ENCODE data around the gene SLC25A48. TPM values are rescaled to one million over a fixed set of nuclear protein-coding genes. Genes with fewer than 3 reads are reported as not detected.

SLC25A48 gene
- total and polyA plus RNA-seq, 3 donors from 2014 or later: 0.71 to 1.8 (median 1.4) TPM

DNA sequence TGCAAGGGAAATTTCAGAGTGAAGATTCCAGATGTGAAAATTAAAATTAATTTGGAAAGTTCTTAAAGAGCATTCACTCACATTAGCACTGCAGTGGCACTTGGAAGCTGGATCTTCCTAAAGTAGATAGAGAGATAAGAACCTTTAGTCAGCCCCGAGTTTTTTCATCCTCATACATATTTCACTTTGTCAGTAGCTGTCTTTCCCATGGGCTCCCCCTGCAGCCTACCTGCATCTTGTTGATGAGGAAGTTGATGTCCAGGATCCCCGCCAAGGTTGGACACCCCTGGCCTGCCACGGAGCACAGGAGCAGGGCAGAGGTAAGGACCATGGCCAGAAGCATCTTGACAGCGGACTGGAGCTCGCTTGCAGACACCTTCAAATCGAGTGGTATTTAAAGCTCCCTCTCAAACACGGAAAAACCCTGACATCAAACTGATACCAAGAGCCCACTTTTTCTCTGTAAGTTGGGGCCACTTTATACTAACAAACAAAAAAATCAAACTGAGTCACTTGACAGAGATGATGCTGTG is 61.1 kb downstream of the SLC25A48 start, which contains the start of gene IL9:
Gene IL9 (minus strand): TSS at position 368 of the 533 bp plus-strand sequence. CDS start 25 bp downstream, at position 343.
- 55 to 56% methylated on average over 7 of the region's 7 CpGs for WGBS, 2 donors
- no peak for DNase-seq
- no peaks in the 10 kb centered on the region for H3K36me3 ChIP-seq (ENCODE audit: low read depth, missing control alignments)
- intact Hi-C loops (cut with DNase I; ENCODE audit: low total_unique reads): no loop called here
- H3K9me3 ChIP-seq: no peaks in the 10 kb centered on the region
- H3K4me1 ChIP-seq: peaks cover 6% of the 10 kb centered on the region
- H3K27ac ChIP-seq: no peak within 1 kb of the TSS
- TF ChIP-seq, protein P1, sequence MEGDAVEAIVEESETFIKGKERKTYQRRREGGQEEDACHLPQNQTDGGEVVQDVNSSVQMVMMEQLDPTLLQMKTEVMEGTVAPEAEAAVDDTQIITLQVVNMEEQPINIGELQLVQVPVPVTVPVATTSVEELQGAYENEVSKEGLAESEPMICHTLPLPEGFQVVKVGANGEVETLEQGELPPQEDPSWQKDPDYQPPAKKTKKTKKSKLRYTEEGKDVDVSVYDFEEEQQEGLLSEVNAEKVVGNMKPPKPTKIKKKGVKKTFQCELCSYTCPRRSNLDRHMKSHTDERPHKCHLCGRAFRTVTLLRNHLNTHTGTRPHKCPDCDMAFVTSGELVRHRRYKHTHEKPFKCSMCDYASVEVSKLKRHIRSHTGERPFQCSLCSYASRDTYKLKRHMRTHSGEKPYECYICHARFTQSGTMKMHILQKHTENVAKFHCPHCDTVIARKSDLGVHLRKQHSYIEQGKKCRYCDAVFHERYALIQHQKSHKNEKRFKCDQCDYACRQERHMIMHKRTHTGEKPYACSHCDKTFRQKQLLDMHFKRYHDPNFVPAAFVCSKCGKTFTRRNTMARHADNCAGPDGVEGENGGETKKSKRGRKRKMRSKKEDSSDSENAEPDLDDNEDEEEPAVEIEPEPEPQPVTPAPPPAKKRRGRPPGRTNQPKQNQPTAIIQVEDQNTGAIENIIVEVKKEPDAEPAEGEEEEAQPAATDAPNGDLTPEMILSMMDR (IDR thresholded peaks at IDR 0.05): no peak
- TF ChIP-seq POLR2A (IDR thresholded peaks at IDR 0.05): no peak
- no peak within 1 kb of the TSS for H3K4me3 ChIP-seq
- H3K27me3 ChIP-seq: no peaks in the 10 kb centered on the region

DNA sequence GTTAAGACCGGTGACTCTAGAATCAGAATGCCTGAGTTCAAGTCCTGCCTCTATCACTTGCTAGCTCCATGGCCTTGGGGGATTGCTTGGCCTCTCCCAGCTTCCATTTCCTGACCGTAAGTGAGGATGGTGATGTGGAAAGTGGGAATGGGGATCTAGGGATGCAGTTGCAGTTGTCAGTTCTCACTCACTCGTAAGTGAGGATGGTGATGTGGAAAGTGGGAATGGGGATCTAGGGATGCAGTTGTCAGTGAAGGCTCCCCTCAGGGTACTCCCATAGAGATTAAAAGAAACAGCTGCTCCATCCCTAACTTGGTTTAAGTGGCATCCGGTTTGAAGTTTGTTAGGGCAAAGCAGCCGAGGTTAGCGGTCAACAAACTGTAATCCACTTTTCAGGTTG is 64.2 kb downstream of the SLC25A48 start:
- Histone ChIP-seq H3K4me1 (peaks cover 6% of the 10 kb centered on the region), H3K27me3 (no peaks in the 10 kb centered on the region), H3K4me3 (no peak overlapping the region), H3K36me3 (ENCODE audit: low read depth, missing control alignments) (no peaks in the 10 kb centered on the region), H3K9me3 (no peaks in the 10 kb centered on the region), H3K27ac (no peak overlapping the region)
- DNase-seq: no peak
- TF ChIP-seq, protein P1 (IDR thresholded peaks at IDR 0.05): no peak
- TF ChIP-seq POLR2A (IDR thresholded peaks at IDR 0.05): no peak
- WGBS, 2 donors: 89 to 91% methylated on average over 6 of the region's 6 CpGs
- intact Hi-C loops (cut with DNase I; ENCODE audit: low total_unique reads): no loop called here

DNA sequence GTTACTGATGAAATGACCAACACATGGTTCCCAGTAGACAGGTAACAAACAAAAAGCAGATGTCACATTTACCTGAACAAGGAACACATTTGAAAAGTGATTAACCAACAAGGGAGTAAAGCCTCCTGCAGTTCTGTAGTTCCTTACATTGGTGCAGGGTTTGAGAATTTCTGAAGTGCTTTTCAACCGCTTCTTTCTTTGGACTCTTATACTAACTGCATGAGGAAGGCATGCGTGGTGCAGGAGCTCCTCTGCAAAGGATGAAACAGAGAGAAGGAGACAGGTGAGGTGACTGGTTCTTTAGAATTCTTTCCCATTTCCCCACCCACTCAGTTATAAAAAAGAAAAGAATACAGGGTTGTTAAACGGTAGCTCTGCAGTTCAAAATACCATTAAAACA is 65.8 kb downstream of the SLC25A48 start:
- no peak for DNase-seq
- WGBS, 2 donors: 70 to 78% methylated on average over 3 of the region's 3 CpGs
- intact Hi-C loops (cut with DNase I; ENCODE audit: low total_unique reads): no loop called here
- TF ChIP-seq, protein P1 (IDR thresholded peaks at IDR 0.05): no peak
- TF ChIP-seq POLR2A (IDR thresholded peaks at IDR 0.05): no peak
- H3K4me1 ChIP-seq: no peaks in the 10 kb centered on the region
- no peaks in the 10 kb centered on the region for H3K9me3 ChIP-seq
- no peak overlapping the region for H3K27ac ChIP-seq
- H3K27me3 ChIP-seq: no peaks in the 10 kb centered on the region
- H3K36me3 ChIP-seq (ENCODE audit: low read depth, missing control alignments): no peaks in the 10 kb centered on the region
- no peak overlapping the region for H3K4me3 ChIP-seq

DNA sequence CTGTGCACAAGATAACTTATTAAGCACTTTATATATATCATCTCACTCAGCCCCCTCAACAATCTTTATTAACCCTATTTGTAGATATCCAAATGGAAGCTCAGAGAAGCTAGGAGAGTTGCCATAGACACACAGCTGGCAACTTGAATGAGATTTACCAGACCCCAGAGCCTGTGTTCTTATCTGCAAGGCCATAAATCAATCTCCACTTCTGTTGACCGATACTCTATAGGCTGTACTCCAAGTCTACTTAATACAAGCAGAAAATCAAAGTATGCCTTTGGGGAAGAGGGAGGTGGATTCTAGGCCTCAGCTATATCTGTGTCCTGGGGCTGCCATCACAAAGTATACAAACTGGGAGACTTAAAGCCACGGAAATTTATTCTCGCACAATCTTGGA is 67.2 kb downstream of the SLC25A48 start:
- Histone ChIP-seq H3K27ac (no peak overlapping the region), H3K9me3 (no peaks in the 10 kb centered on the region), H3K4me1 (no peaks in the 10 kb centered on the region), H3K27me3 (no peaks in the 10 kb centered on the region), H3K4me3 (no peak overlapping the region), H3K36me3 (ENCODE audit: low read depth, missing control alignments) (no peaks in the 10 kb centered on the region)
- intact Hi-C loops (cut with DNase I; ENCODE audit: low total_unique reads): no loop called here
- 41 to 47% methylated on average over 3 of the region's 3 CpGs for WGBS, 2 donors
- DNase-seq: no peak
- no peak for TF ChIP-seq POLR2A (IDR thresholded peaks at IDR 0.05)
- TF ChIP-seq, protein P1 (IDR thresholded peaks at IDR 0.05): no peak

DNA sequence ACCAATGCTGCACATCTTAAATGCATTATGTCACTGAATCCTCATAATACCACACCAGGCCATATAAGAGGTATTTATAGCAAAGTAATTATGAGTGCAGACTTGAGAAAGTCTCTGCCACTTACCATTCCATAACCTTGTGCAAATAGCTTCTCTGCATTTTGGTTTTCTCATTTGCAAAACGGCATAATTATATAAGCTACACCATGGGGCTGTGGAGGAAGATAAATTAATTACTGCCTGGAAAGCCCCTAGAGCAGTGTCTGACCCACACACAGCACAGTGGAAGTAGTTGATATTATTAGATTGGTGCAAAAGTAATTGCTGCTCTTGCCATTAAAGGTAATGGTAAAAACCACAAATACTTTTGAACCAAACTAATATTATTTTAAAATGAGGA is 70.7 kb downstream of the SLC25A48 start:
- Histone ChIP-seq H3K27me3 (no peaks in the 10 kb centered on the region), H3K36me3 (ENCODE audit: low read depth, missing control alignments) (no peaks in the 10 kb centered on the region), H3K4me3 (no peak overlapping the region), H3K4me1 (no peaks in the 10 kb centered on the region), H3K9me3 (no peaks in the 10 kb centered on the region), H3K27ac (no peak overlapping the region)
- DNase-seq: no peak
- intact Hi-C loops (cut with DNase I; ENCODE audit: low total_unique reads): no loop called here
- WGBS, 2 donors: 55 to 76% methylated on average over 1 of the region's 1 CpG
- TF ChIP-seq POLR2A (IDR thresholded peaks at IDR 0.05): no peak
- TF ChIP-seq, protein P1 (IDR thresholded peaks at IDR 0.05): no peak
